ENCODE measurements around the gene SLC22A23.
"Not testable (repeated sequence)": the region's sequence is repeated elsewhere in the genome, so short reads cannot be mapped to it uniquely, and the experiment has no call there.

SLC22A23 gene

GRCh38 chr6:3384241-3385143 is 72.4 kb downstream of the SLC22A23 start:
- no peak for DNase-seq (ENCODE audit: low read depth)

- DNase-seq (ENCODE audit: low read depth): peak; percentile 29
Observed at GRCh38 chr6:3383525-3383924, 73.3 kb downstream of the SLC22A23 start.

GRCh38 chr6:3382326-3383279 is 74.2 kb downstream of the SLC22A23 start:
- DNase-seq (ENCODE audit: low read depth): peak; percentile 43

GRCh38 chr6:3381233-3381921 is 75.5 kb downstream of the SLC22A23 start:
- no peak for DNase-seq (ENCODE audit: low read depth)

GRCh38 chr6:3380344-3381232 is 76.3 kb downstream of the SLC22A23 start:
- DNase-seq (ENCODE audit: low read depth): no peak

GRCh38 chr6:3379482-3380060 is 77.3 kb downstream of the SLC22A23 start:
- DNase-seq (ENCODE audit: low read depth): no peak

- DNase-seq (ENCODE audit: low read depth): not testable (repeated sequence)
Observed at GRCh38 chr6:3378808-3379207, 78.0 kb downstream of the SLC22A23 start.

GRCh38 chr6:3378398-3378782 is 78.5 kb downstream of the SLC22A23 start:
- DNase-seq (ENCODE audit: low read depth): not testable (repeated sequence)

- no peak for DNase-seq (ENCODE audit: low read depth)
Observed at GRCh38 chr6:3377536-3378397, 79.1 kb downstream of the SLC22A23 start.

GRCh38 chr6:3376893-3377535 is 79.8 kb downstream of the SLC22A23 start:
- DNase-seq (ENCODE audit: low read depth): no peak

- DNase-seq (ENCODE audit: low read depth): no peak
Observed at GRCh38 chr6:3376064-3376463, 80.8 kb downstream of the SLC22A23 start.

- no peak for DNase-seq (ENCODE audit: low read depth)
Observed at GRCh38 chr6:3373597-3374203, 83.2 kb downstream of the SLC22A23 start.

GRCh38 chr6:3372912-3373554 is 83.8 kb downstream of the SLC22A23 start:
- no peak for DNase-seq (ENCODE audit: low read depth)

GRCh38 chr6:3372184-3372846 is 84.5 kb downstream of the SLC22A23 start:
- no peak for DNase-seq (ENCODE audit: low read depth)

GRCh38 chr6:3371222-3371949 is 85.5 kb downstream of the SLC22A23 start:
- no peak for DNase-seq (ENCODE audit: low read depth)

- DNase-seq (ENCODE audit: low read depth): no peak
Observed at GRCh38 chr6:3370361-3371221, 86.3 kb downstream of the SLC22A23 start.

All from ELR (cell line).